C4-2B (cell line): ENCODE data around the gene PRICKLE4.

ENCODE experiments used
- CTCF ChIP-seq: fragments of 450-650 bp; conservative IDR thresholded peaks from 2 replicates; pipeline ENCODE4 v1.5.1; 2017; ENCODE audit warnings: mild to moderate bottlenecking
- ZFX ChIP-seq: fragments of 450-650 bp; IDR thresholded peaks from 2 replicates; pipeline ENCODE4 v1.6.1; 2017

GRCh38 chr6:41814629-41815028 is 34.0 kb downstream of the PRICKLE4 start:
- TF ChIP-seq CTCF (no peak), ZFX (no peak)
